Naive B cell (primary cell): ENCODE measurements around the gene HMGCS2. TPM values are rescaled to one million over a fixed set of nuclear protein-coding genes. Genes with fewer than 3 reads are reported as not detected.

ENCODE experiments used
- ATAC-seq, 2 donors: fragments of 150-1000 bp; cut with Tn5 transposase; 2 replicates each; pipeline ENCODE4 v1.10.0; 2021; ENCODE audit warnings: low read depth in 2 of 2, mild to moderate bottlenecking in 2 of 2, moderate library complexity in 2 of 2
- DNase-seq: peaks from one replicate; pipeline ENCODE4 v3.0.0; 2022
- H3K27ac Mint-ChIP-seq, 6 donors: one replicate each; pipeline ENCODE4 v1.8.0; 2020 to 2022; ENCODE audit warnings: mild to moderate bottlenecking in 6 of 6, mixed read lengths in 6 of 6, moderate library complexity in 5 of 6, inconsistent platforms in 2 of 6
- H3K27me3 Mint-ChIP-seq, 3 donors: one replicate each; pipeline ENCODE4 v1.8.0; 2021 to 2022; ENCODE audit warnings: mixed read lengths in 3 of 3, mild to moderate bottlenecking in 1 of 3
- H3K36me3 Mint-ChIP-seq, 2 donors: one replicate each; pipeline ENCODE4 v1.8.0; 2020 to 2022; ENCODE audit warnings: mixed read lengths in 2 of 2, inconsistent platforms in 1 of 2, mild to moderate bottlenecking in 1 of 2
- H3K4me1 Mint-ChIP-seq, 3 donors: one replicate each; pipeline ENCODE4 v1.8.0; 2020 to 2022; ENCODE audit warnings: mixed read lengths in 3 of 3, inconsistent platforms in 1 of 3, mild to moderate bottlenecking in 1 of 3, moderate library complexity in 1 of 3
- H3K4me3 Mint-ChIP-seq, 8 donors: one replicate each; pipeline ENCODE4 v1.8.0; 2020 to 2022; ENCODE audit warnings: mild to moderate bottlenecking in 8 of 8, mixed read lengths in 8 of 8, moderate library complexity in 8 of 8, inconsistent platforms in 2 of 8
- H3K9me3 Mint-ChIP-seq, 7 donors: one replicate each; pipeline ENCODE4 v1.8.0; 2020 to 2022; ENCODE audit warnings: mixed read lengths in 7 of 7, mild to moderate bottlenecking in 5 of 7, inconsistent platforms in 2 of 7, moderate library complexity in 1 of 7
- polyA plus RNA-seq, 6 donors: library from polyadenylated mRNA; unstranded; fragments of 300-500 nt; fragmentation: Illumina TruSeq; gene quantifications; one replicate each; pipeline ENCODE4 v1.2.3, GENCODE V29; 2021; ENCODE audit warnings: low read depth in 6 of 6

The HMGCS2 gene
- polyA plus RNA-seq, 6 donors from 2014 or later: not detected

- Mint-ChIP-seq H3K27ac (no peak overlapping the region), H3K9me3 (no peaks in the 10 kb centered on the region), H3K36me3 (no peaks in the 10 kb centered on the region), H3K27me3 (no peaks in the 10 kb centered on the region), H3K4me3 (no peak overlapping the region), H3K4me1 (peaks cover 0 to 4% (median 3%) of the 10 kb centered on the region in 3 donors)
- ATAC-seq (no peak), DNase-seq (no peak)
Observed at GRCh38 chr1:119740896-119741780, 27.6 kb downstream of the HMGCS2 start.

GRCh38 chr1:119740261-119740660 lies 28.4 kb downstream of the HMGCS2 start:
- Mint-ChIP-seq H3K9me3 (no peaks in the 10 kb centered on the region), H3K27me3 (no peaks in the 10 kb centered on the region), H3K4me1 (peaks cover 0 to 4% (median 3%) of the 10 kb centered on the region in 3 donors), H3K4me3 (no peak overlapping the region), H3K36me3 (peaks cover 0 to 2% of the 10 kb centered on the region in 2 donors), H3K27ac (no peak overlapping the region)
- ATAC-seq (no peak), DNase-seq (no peak)

- no peak overlapping the region for H3K4me3 Mint-ChIP-seq
- peaks cover 0 to 3% (median 3%) of the 10 kb centered on the region in 3 donors for H3K4me1 Mint-ChIP-seq
- no peaks in the 10 kb centered on the region for H3K27me3 Mint-ChIP-seq
- no peak for ATAC-seq
- H3K9me3 Mint-ChIP-seq: no peaks in the 10 kb centered on the region
- no peak overlapping the region for H3K27ac Mint-ChIP-seq
- DNase-seq: no peak
- peaks cover 0 to 7% of the 10 kb centered on the region in 2 donors for H3K36me3 Mint-ChIP-seq
Observed at GRCh38 chr1:119739150-119739549, 29.6 kb downstream of the HMGCS2 start.

GRCh38 chr1:119738100-119738720 lies 30.5 kb downstream of the HMGCS2 start:
- H3K36me3 Mint-ChIP-seq: peaks cover 0 to 7% of the 10 kb centered on the region in 2 donors
- no peaks in the 10 kb centered on the region for H3K4me1 Mint-ChIP-seq
- DNase-seq (no peak), ATAC-seq (no peak)
- no peak overlapping the region for H3K27ac Mint-ChIP-seq
- H3K27me3 Mint-ChIP-seq: no peaks in the 10 kb centered on the region
- H3K9me3 Mint-ChIP-seq: no peaks in the 10 kb centered on the region
- no peak overlapping the region for H3K4me3 Mint-ChIP-seq

GRCh38 chr1:119737040-119737682 lies 31.5 kb downstream of the HMGCS2 start:
- Mint-ChIP-seq H3K4me3 (no peak overlapping the region), H3K27ac (peak overlapping the region in 1 of 6 donors; percentile 35), H3K9me3 (no peaks in the 10 kb centered on the region), H3K4me1 (no peaks in the 10 kb centered on the region), H3K27me3 (no peaks in the 10 kb centered on the region), H3K36me3 (peaks cover 0 to 7% of the 10 kb centered on the region in 2 donors)
- DNase-seq (no peak), ATAC-seq (no peak)

- no peaks in the 10 kb centered on the region for H3K4me1 Mint-ChIP-seq
- no peak overlapping the region for H3K4me3 Mint-ChIP-seq
- H3K27me3 Mint-ChIP-seq: no peaks in the 10 kb centered on the region
- no peak for DNase-seq
- H3K9me3 Mint-ChIP-seq: no peaks in the 10 kb centered on the region
- no peak for ATAC-seq
- no peak overlapping the region for H3K27ac Mint-ChIP-seq
- H3K36me3 Mint-ChIP-seq: peaks cover 0 to 7% of the 10 kb centered on the region in 2 donors
Observed at GRCh38 chr1:119736649-119737039, 32.1 kb downstream of the HMGCS2 start.

GRCh38 chr1:119735217-119735616 lies 33.5 kb downstream of the HMGCS2 start:
- Mint-ChIP-seq H3K36me3 (peaks cover 0 to 7% of the 10 kb centered on the region in 2 donors), H3K27ac (peak overlapping the region in 1 of 6 donors; percentile 91), H3K4me1 (no peaks in the 10 kb centered on the region), H3K27me3 (no peaks in the 10 kb centered on the region), H3K9me3 (no peaks in the 10 kb centered on the region), H3K4me3 (no peak overlapping the region)
- ATAC-seq: no peak
- no peak for DNase-seq

GRCh38 chr1:119733754-119734153 lies 35.0 kb downstream of the HMGCS2 start:
- no peaks in the 10 kb centered on the region for H3K9me3 Mint-ChIP-seq
- H3K27ac Mint-ChIP-seq: no peak overlapping the region
- no peak for ATAC-seq
- no peak overlapping the region for H3K4me3 Mint-ChIP-seq
- DNase-seq: no peak
- no peaks in the 10 kb centered on the region for H3K27me3 Mint-ChIP-seq
- H3K36me3 Mint-ChIP-seq: peaks cover 0 to 7% of the 10 kb centered on the region in 2 donors
- H3K4me1 Mint-ChIP-seq: no peaks in the 10 kb centered on the region

GRCh38 chr1:119732465-119733168 lies 36.1 kb downstream of the HMGCS2 start:
- Mint-ChIP-seq H3K27ac (no peak overlapping the region), H3K4me1 (peaks cover 5 to 9% (median 5%) of the 10 kb centered on the region in 3 donors), H3K9me3 (no peaks in the 10 kb centered on the region)

GRCh38 chr1:119731741-119732430 lies 36.8 kb downstream of the HMGCS2 start:
- Mint-ChIP-seq H3K4me3 (no peak overlapping the region), H3K36me3 (peaks cover 0 to 7% of the 10 kb centered on the region in 2 donors), H3K27me3 (no peaks in the 10 kb centered on the region), H3K4me1 (peaks cover 5 to 10% (median 9%) of the 10 kb centered on the region in 3 donors), H3K27ac (no peak overlapping the region), H3K9me3 (no peaks in the 10 kb centered on the region)
- DNase-seq: no peak
- ATAC-seq: no peak

More at GRCh38 chr1:119732465-119733168, 36.1 kb downstream of the HMGCS2 start:
- H3K4me3 Mint-ChIP-seq: no peak overlapping the region
- ATAC-seq (no peak), DNase-seq (no peak)
- H3K27me3 Mint-ChIP-seq: no peaks in the 10 kb centered on the region
- H3K36me3 Mint-ChIP-seq: peaks cover 0 to 7% of the 10 kb centered on the region in 2 donors

- peaks cover 0 to 7% of the 10 kb centered on the region in 2 donors for H3K36me3 Mint-ChIP-seq
- DNase-seq (no peak), ATAC-seq (no peak)
- H3K27me3 Mint-ChIP-seq: no peaks in the 10 kb centered on the region
- peaks cover 5 to 10% (median 9%) of the 10 kb centered on the region in 3 donors for H3K4me1 Mint-ChIP-seq
- H3K9me3 Mint-ChIP-seq: no peaks in the 10 kb centered on the region
- H3K27ac Mint-ChIP-seq: no peak overlapping the region
- H3K4me3 Mint-ChIP-seq: no peak overlapping the region
Observed at GRCh38 chr1:119731060-119731459, 37.6 kb downstream of the HMGCS2 start.

- H3K9me3 Mint-ChIP-seq: no peaks in the 10 kb centered on the region
- no peak overlapping the region for H3K4me3 Mint-ChIP-seq
- ATAC-seq (no peak), DNase-seq (no peak)
- H3K36me3 Mint-ChIP-seq: no peaks in the 10 kb centered on the region
- no peaks in the 10 kb centered on the region for H3K27me3 Mint-ChIP-seq
- peaks cover 5 to 10% (median 9%) of the 10 kb centered on the region in 3 donors for H3K4me1 Mint-ChIP-seq
- H3K27ac Mint-ChIP-seq: no peak overlapping the region
Observed at GRCh38 chr1:119729044-119729443, 39.7 kb downstream of the HMGCS2 start.

- Mint-ChIP-seq H3K36me3 (no peaks in the 10 kb centered on the region), H3K4me1 (peaks cover 5 to 10% (median 9%) of the 10 kb centered on the region in 3 donors), H3K27ac (peak overlapping the region in 2 of 6 donors; percentile 37 to 60), H3K27me3 (no peaks in the 10 kb centered on the region), H3K4me3 (no peak overlapping the region), H3K9me3 (no peaks in the 10 kb centered on the region)
- peak; percentile 34 to 40 for ATAC-seq
- no peak for DNase-seq
Observed at GRCh38 chr1:119727991-119728390, 40.7 kb downstream of the HMGCS2 start.
